Diencephalon (tissue), 1 donor: ENCODE data around the gene ZNF197. TPM values are rescaled to one million over a fixed set of nuclear protein-coding genes. Genes with fewer than 3 reads are reported as not detected.

Source experiments
- total RNA-seq: library from RNA; depleted of rRNA; stranded (reverse); fragments of >200 nt; gene quantifications from one replicate; pipeline ENCODE4 v1.2.3, GENCODE V29; 2014

Gene ZNF197
- 56.1 TPM for total RNA-seq

DNA sequence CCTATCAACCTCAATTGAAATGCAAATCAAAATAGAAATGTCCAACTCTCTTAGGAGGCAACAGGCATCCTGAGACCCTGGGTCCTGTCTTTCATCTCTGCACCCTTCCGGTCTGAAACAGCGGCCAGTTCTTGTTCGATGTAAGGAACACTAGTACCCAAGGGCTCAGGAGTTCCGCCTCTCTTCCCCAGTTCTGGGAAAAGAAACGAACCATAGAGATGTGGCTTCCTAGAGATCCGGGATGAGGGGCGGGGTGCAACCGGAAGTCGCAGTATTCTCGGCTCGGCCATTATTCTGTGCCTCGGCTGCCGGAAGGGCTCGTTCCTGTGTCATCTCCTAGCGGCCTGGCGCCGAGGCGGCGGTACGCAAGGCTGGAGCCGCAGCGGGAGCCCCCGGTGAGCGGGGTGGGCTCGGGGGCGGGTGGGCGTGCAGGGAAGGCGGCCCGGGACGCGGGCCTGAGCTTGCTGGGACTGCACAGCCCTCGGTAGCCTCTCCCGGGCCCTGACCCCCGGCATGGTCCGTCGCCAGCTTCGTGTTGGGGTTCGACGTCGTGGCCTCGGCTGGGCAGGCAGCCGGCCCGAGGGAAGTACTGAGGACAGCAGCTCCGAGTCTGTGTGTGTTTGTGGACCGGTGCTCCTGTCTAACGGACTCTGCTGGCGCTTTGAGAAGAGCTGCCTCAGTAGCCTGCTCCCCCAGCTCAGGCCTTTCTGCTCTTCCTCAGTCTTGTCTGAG, at the start of gene ZNF197:
TSS of gene ZNF197 (plus strand) at position 288 of the 732 bp plus-strand sequence. CDS start 4,119 bp downstream, outside the sequence.

DNA sequence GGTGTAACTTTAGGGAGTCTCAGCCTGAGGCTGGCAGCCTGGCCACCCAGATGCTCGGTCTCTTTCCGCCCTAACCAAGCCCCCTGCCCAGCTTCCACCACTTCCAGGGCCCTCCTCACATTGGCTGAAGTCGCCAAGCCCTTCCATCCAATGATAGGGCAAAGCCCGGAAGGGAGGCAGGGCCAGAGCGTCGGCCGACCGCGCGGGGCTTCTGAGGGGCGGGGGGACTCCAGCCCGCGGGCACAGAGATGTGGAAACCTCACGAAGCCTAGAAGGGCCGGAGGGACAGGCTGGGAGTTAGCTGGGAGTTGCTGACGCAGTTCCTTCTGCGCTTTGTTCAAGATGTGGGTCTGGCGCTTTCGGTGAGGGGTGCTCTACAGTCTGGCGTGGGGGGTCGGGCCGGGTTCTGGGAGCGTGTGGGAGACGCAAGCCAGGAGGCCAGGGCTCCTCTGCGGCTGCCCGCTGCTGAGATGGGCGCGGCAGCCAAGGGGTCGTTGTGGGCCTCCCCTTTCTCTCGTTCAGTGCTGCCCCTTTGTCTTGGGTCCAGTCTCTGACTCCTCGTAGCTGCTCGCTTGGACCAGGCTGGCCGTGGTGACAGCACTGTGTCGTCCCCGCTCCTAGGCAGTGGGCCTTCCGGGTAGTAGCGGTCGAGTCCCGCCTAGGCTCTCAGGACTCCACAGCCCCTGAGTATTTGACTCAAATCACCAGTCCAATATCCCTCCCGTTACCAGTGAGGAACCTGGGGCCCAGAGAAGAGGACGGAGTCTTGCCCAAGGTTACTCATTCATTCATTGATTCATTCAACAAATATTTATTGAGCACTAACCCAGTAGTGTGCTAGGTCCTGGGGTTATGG, 40.0 kb upstream of the ZNF197 start, which contains the start of gene ZNF660:
TSS of gene ZNF660 (plus strand) at position 319 of the 856 bp plus-strand sequence. CDS start 9,230 bp downstream, outside the sequence.

DNA sequence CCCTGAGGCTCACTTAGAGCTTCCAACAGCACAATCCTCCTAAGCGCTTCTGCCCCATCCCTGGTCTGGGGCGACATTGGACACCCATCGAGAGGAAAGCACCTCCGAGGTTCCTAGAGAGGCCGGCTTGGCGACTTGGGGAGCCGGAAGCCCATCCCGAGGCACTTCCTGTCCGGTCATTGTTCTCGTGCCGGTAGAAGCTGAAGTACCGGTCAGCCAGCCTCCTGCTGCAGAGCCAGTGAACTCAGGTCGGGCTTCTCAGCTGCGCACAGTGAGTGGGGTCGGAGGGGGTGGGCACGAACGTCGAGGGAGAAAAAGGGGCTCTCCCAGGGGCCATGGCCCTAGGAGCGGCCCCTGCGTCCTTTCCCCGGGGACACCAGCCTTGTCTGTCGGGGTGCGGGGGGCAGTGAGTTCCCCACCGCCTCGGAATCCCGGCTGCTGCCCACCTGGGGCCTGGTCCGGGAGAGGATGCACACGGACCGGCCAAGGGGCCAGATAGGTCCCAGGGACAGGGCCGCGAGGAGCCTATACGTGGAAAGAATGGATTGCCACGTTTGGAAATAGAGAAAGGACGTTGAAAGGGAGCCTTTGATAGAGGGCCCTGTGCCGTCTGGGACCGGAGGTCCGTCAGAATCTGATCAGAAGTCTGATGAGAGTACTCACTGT, 23.9 kb downstream of the ZNF197 start, which contains the start of gene ZNF35:
TSS of gene ZNF35 (plus strand) at position 169 of the 666 bp plus-strand sequence. CDS start 2,336 bp downstream, outside the sequence.

Other genes starting within 250 kb of the ZNF197 start
- gene ZNF445, start 147.4 kb upstream of the ZNF197 start, total RNA-seq, result 38.1 TPM
- 18.2 TPM for gene ZKSCAN7, start 69.8 kb upstream of the ZNF197 start, total RNA-seq
- gene ZNF660, start 40.1 kb upstream of the ZNF197 start, total RNA-seq, result 11.5 TPM
- 18.9 TPM for gene ZNF35, start 23.7 kb downstream of the ZNF197 start, total RNA-seq
- gene ZNF502, start 87.6 kb downstream of the ZNF197 start, total RNA-seq, result 13.8 TPM
- gene ZNF501, start 104.6 kb downstream of the ZNF197 start, total RNA-seq, result 22.4 TPM
- gene KIAA1143, start 136.6 kb downstream of the ZNF197 start, total RNA-seq, result 44.5 TPM
- gene KIF15, start 136.8 kb downstream of the ZNF197 start, total RNA-seq, result 13.4 TPM
- 10.4 TPM for gene TMEM42, start 236.9 kb downstream of the ZNF197 start, total RNA-seq
- not detected for gene TGM4, start 249.6 kb downstream of the ZNF197 start, total RNA-seq